Mesangial cell (primary cell): ENCODE data around the gene OAS3. TPM values are rescaled to one million over a fixed set of nuclear protein-coding genes. Genes with fewer than 3 reads are reported as not detected.

ENCODE experiments used
- total RNA-seq: library from RNA; depleted of rRNA; stranded (reverse); fragments of >200 nt; gene quantifications from 2 replicates; pipeline ENCODE4 v1.2.3, GENCODE V29; 2015

The OAS3 gene, protein sequence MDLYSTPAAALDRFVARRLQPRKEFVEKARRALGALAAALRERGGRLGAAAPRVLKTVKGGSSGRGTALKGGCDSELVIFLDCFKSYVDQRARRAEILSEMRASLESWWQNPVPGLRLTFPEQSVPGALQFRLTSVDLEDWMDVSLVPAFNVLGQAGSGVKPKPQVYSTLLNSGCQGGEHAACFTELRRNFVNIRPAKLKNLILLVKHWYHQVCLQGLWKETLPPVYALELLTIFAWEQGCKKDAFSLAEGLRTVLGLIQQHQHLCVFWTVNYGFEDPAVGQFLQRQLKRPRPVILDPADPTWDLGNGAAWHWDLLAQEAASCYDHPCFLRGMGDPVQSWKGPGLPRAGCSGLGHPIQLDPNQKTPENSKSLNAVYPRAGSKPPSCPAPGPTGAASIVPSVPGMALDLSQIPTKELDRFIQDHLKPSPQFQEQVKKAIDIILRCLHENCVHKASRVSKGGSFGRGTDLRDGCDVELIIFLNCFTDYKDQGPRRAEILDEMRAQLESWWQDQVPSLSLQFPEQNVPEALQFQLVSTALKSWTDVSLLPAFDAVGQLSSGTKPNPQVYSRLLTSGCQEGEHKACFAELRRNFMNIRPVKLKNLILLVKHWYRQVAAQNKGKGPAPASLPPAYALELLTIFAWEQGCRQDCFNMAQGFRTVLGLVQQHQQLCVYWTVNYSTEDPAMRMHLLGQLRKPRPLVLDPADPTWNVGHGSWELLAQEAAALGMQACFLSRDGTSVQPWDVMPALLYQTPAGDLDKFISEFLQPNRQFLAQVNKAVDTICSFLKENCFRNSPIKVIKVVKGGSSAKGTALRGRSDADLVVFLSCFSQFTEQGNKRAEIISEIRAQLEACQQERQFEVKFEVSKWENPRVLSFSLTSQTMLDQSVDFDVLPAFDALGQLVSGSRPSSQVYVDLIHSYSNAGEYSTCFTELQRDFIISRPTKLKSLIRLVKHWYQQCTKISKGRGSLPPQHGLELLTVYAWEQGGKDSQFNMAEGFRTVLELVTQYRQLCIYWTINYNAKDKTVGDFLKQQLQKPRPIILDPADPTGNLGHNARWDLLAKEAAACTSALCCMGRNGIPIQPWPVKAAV
- 4.6 and 19.7 TPM in 2 replicates for total RNA-seq

DNA sequence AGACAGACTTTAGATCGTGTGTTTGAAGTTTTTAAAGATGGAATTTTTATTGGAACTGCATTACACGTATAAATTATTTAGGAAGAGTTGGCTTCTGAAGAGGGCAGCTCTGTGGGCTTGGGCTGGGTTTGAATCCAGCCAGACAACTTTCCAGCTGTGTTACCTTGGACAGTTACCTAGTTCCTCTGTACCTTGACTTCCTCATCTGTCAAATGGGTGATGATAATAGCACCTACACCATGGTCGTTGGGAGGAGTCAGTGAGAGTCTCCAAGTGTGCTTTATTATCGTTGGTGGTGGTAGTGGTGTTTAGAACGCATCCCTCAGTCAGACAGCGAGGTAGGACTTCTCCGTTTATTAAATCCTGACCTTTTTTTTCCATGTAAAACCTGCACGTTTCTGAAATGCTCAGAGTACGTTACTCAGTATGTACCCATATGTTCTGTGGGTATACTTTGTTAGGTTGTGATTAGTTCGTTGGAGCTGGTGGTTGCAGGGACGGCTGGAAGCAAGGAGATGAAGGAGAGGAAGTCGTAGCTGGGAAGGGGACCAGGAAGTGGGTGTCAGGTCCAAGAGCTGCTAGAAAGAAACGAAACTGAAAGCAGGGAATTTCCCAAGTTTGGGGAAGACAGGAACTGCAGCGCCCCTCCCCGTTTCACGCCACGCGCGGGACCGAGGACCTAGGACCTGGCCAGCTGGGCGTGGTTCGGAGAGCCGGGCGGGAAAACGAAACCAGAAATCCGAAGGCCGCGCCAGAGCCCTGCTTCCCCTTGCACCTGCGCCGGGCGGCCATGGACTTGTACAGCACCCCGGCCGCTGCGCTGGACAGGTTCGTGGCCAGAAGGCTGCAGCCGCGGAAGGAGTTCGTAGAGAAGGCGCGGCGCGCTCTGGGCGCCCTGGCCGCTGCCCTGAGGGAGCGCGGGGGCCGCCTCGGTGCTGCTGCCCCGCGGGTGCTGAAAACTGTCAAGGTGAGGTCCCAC is at the start of gene OAS3:
Gene OAS3, plus strand, starts transcription at position 734 of the 979 bp plus-strand sequence. Its CDS starts 57 bp downstream, at position 791.

DNA sequence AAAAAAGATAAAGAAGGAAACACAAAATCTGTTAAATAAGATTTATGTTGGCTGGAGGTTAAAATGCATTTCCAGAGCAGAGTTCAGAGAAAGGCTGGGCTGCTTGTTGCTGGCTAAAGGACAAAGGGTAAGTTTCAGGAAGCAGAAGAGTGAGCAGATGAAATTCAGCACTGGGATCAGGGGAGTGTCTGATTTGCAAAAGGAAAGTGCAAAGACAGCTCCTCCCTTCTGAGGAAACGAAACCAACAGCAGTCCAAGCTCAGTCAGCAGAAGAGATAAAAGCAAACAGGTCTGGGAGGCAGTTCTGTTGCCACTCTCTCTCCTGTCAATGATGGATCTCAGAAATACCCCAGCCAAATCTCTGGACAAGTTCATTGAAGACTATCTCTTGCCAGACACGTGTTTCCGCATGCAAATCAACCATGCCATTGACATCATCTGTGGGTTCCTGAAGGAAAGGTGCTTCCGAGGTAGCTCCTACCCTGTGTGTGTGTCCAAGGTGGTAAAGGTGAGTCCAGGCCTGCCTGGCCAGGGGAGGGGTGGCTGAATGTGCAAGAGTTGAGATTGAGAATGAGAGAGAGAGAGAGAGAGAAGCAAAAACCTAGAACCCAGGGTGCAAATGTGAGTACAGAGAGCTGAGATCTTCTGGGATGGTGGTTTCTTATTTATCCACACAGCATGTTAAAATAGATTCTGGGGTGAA is 31.4 kb upstream of the OAS3 start, which contains the start of gene OAS1:
Gene OAS1, plus strand, starts transcription at position 251 of the 703 bp plus-strand sequence. Its CDS starts 78 bp downstream, at position 329.

DNA sequence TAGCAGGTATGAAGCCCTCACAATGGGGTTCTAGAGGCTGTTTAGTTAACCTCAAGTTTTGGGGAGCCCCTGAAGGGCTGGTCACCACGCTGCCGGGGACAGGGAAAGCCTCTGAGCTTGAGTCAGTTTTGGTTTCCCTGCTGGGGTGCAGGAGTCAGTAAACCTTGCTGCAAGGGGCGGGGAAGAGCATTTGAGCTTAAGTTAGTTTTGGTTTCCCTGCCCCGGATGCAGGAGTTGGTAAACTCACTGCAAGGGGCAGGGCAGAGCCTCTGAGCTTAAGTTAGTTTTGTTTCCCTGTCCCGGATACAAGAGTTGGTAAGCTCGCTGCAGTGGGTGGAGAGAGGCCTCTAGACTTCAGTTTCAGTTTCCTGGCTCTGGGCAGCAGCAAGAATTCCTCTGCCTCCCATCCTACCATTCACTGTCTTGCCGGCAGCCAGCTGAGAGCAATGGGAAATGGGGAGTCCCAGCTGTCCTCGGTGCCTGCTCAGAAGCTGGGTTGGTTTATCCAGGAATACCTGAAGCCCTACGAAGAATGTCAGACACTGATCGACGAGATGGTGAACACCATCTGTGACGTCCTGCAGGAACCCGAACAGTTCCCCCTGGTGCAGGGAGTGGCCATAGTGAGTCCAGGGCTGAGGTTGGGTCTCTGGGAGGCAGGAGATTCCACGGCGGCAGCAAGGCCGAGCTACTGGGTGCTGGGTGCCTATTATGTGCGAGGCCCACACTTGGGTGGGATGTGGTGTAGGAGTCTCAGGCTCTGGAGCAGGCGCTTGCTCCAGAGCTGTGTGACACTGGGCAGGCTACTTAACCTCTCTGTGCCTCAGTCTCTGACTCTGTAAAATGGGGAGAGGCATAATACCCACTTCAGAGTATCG is 40.1 kb downstream of the OAS3 start, which contains the start of gene OAS2:
Gene OAS2, plus strand, starts transcription at position 357 of the 878 bp plus-strand sequence. Its CDS starts 90 bp downstream, at position 447.

Other genes with a start within 250 kb of the OAS3 start
- not detected in 2 replicates for gene RPH3A, start 146.7 kb upstream of the OAS3 start, total RNA-seq
- gene OAS1, start 31.5 kb upstream of the OAS3 start, total RNA-seq: 1.6 and 2.3 TPM in 2 replicates
- gene OAS2, start 40.0 kb downstream of the OAS3 start, total RNA-seq: not detected in 2 replicates
- gene DTX1, start 118.3 kb downstream of the OAS3 start, total RNA-seq: 0.16 TPM in 1 of 2 replicates, not detected in the other
- 0.16 and 4.9 TPM in 2 replicates for gene RASAL1, start 197.3 kb downstream of the OAS3 start, total RNA-seq
- not detected in 2 replicates for gene CFAP73, start 211.2 kb downstream of the OAS3 start, total RNA-seq
- gene DDX54, start 247.0 kb downstream of the OAS3 start, total RNA-seq: 48.8 and 64.0 TPM in 2 replicates
- 30.0 and 35.0 TPM in 2 replicates for gene RITA1, start 247.2 kb downstream of the OAS3 start, total RNA-seq